ENCODE results near the gene PIP5K1C.

PIP5K1C gene

GRCh38 chr19:3618811-3619630 lies 81.2 kb downstream of the PIP5K1C start:
- TF ChIP-seq SIN3A (IDR thresholded peaks at IDR 0.05; ENCODE audit: borderline replicate concordance, insufficient read depth, low read length) = no peak
- no peak for TF ChIP-seq TAF1 (IDR thresholded peaks at IDR 0.05; ENCODE audit: borderline replicate concordance, insufficient read depth, low read length)
- no peak for TF ChIP-seq POLR2AphosphoS5 (IDR thresholded peaks at IDR 0.05; ENCODE audit: low read depth, low read length)
- no peak for TF ChIP-seq FOXP2 (optimal IDR thresholded peaks at IDR 0.05; ENCODE audit: borderline replicate concordance, extremely low read depth, extremely low read length, insufficient read depth)
- TF ChIP-seq, protein P1, sequence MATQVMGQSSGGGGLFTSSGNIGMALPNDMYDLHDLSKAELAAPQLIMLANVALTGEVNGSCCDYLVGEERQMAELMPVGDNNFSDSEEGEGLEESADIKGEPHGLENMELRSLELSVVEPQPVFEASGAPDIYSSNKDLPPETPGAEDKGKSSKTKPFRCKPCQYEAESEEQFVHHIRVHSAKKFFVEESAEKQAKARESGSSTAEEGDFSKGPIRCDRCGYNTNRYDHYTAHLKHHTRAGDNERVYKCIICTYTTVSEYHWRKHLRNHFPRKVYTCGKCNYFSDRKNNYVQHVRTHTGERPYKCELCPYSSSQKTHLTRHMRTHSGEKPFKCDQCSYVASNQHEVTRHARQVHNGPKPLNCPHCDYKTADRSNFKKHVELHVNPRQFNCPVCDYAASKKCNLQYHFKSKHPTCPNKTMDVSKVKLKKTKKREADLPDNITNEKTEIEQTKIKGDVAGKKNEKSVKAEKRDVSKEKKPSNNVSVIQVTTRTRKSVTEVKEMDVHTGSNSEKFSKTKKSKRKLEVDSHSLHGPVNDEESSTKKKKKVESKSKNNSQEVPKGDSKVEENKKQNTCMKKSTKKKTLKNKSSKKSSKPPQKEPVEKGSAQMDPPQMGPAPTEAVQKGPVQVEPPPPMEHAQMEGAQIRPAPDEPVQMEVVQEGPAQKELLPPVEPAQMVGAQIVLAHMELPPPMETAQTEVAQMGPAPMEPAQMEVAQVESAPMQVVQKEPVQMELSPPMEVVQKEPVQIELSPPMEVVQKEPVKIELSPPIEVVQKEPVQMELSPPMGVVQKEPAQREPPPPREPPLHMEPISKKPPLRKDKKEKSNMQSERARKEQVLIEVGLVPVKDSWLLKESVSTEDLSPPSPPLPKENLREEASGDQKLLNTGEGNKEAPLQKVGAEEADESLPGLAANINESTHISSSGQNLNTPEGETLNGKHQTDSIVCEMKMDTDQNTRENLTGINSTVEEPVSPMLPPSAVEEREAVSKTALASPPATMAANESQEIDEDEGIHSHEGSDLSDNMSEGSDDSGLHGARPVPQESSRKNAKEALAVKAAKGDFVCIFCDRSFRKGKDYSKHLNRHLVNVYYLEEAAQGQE (IDR thresholded peaks at IDR 0.05; ENCODE audit: insufficient read depth in 1 of 2, low read depth in 2 of 2, low read length in 2 of 2) = no peak

GRCh38 chr19:3618144-3618810 lies 82.0 kb downstream of the PIP5K1C start:
- TF ChIP-seq, protein P1 (IDR thresholded peaks at IDR 0.05; ENCODE audit: insufficient read depth in 1 of 2, low read depth in 2 of 2, low read length in 2 of 2) = no peak
- TF ChIP-seq POLR2AphosphoS5 (IDR thresholded peaks at IDR 0.05; ENCODE audit: low read depth, low read length) (no peak), FOXP2 (optimal IDR thresholded peaks at IDR 0.05; ENCODE audit: borderline replicate concordance, extremely low read depth, extremely low read length, insufficient read depth) (peak; percentile 70)

DNA sequence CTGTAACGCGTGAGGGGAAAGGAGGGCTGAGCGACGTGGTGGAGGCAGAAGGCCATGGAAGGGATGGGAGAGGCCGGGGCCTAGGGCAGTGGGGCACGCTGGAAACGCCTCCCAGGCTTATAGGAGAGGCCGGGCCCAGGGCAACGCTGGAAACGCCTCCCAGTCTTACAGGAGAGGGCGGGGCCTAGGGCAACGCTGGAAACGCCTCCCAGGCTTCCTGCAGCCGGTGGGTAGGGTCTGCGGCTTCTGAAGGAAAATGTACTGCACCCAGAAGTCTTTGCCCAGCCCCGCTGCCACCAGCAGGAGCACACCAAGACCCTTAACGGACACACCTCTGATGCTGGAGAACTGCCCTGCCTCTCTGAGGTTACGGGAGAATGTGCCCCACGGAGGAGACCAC lies 82.8 kb downstream of the PIP5K1C start:
- no peak for TF ChIP-seq POLR2AphosphoS5 (IDR thresholded peaks at IDR 0.05; ENCODE audit: low read depth, low read length)
- TF ChIP-seq, protein P1 (IDR thresholded peaks at IDR 0.05; ENCODE audit: insufficient read depth in 1 of 2, low read depth in 2 of 2, low read length in 2 of 2) = no peak
- TF ChIP-seq SIN3A (IDR thresholded peaks at IDR 0.05; ENCODE audit: borderline replicate concordance, insufficient read depth, low read length) = no peak
- TF ChIP-seq FOXP2 (optimal IDR thresholded peaks at IDR 0.05; ENCODE audit: borderline replicate concordance, extremely low read depth, extremely low read length, insufficient read depth) = no peak
- no peak for TF ChIP-seq TAF1 (IDR thresholded peaks at IDR 0.05; ENCODE audit: borderline replicate concordance, insufficient read depth, low read length)

DNA sequence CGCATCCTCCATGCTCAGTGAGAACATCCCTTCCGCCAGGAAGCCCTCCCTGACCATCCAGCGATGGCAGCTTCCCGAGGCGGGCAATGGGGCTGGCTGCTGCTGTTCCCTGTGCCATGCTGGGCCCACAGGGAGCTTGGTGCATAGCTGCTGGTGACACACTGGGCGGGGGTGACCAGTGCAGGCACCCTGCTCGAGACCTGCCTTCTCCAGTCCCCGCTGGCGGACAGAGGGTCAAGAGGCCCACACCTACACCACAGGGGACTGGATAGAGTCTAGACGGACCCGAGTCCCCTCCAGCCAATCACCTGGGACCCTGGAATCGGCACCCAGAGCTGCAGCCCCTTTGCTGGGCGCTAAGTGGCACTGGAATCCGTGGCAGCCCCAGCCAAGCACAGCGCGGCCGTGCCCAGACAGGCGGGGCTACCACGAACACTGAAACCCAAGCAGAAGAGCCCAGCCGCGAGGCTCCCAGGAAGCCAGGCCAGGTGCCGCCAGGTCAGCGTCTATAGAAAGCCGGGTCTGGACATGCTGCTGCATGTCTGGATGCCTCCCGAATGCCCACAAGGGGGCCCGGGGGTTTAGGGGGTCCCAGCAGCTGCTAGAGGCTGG lies 84.6 kb downstream of the PIP5K1C start:
- no peak for TF ChIP-seq SIN3A (IDR thresholded peaks at IDR 0.05; ENCODE audit: borderline replicate concordance, insufficient read depth, low read length)
- no peak for TF ChIP-seq TAF1 (IDR thresholded peaks at IDR 0.05; ENCODE audit: borderline replicate concordance, insufficient read depth, low read length)
- TF ChIP-seq, protein P1 (IDR thresholded peaks at IDR 0.05; ENCODE audit: insufficient read depth in 1 of 2, low read depth in 2 of 2, low read length in 2 of 2) = no peak
- no peak for TF ChIP-seq FOXP2 (optimal IDR thresholded peaks at IDR 0.05; ENCODE audit: borderline replicate concordance, extremely low read depth, extremely low read length, insufficient read depth)
- TF ChIP-seq POLR2AphosphoS5 (IDR thresholded peaks at IDR 0.05; ENCODE audit: low read depth, low read length) = no peak

Measured in PFSK-1 (cell line).